NCI-H2227 treated with DMSO at 0.1 percent for 48 hours (cell line): Measurements from ENCODE around the gene HIVEP1.

ENCODE experiments used
- DNase-seq: peaks from one replicate; lab custom pipeline; 2025; lab: John Stamatoyannopoulos, UW

The HIVEP1 gene

DNA sequence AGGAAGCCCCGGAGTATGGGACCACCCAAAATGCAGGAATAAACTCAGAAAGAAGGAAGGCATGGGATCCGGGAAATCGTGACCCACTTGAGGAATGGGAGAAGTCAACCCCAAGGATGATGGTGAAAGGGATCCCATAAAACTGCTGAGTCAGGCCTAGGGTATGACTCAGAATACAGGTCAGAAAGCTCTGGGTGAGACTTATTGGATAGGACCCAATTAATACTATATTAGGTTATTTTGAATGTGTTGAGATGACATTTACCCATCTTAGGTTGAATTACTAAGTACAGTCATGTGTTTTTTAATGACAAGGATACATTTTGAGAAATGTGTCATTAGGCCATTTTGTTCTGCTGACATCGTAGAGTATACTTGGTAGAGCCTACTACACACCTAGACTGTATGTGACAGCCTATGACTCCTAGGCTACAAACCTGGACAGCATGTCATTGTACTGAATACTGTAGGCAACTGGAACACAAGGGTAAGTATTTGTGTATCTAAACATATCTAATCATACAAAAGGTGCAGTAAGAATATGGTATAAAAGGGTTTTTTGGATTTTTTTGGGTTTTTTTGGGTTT is 17.1 kb upstream of the HIVEP1 start:
- no peak for DNase-seq

- DNase-seq = no peak
These were observed 15.4 kb upstream of the HIVEP1 start for GRCh38 chr6:11996751-11997150.

- DNase-seq = no peak
These were observed 12.9 kb upstream of the HIVEP1 start for GRCh38 chr6:11999246-11999645.

GRCh38 chr6:12000174-12000573 is 11.9 kb upstream of the HIVEP1 start:
- no peak for DNase-seq

DNA sequence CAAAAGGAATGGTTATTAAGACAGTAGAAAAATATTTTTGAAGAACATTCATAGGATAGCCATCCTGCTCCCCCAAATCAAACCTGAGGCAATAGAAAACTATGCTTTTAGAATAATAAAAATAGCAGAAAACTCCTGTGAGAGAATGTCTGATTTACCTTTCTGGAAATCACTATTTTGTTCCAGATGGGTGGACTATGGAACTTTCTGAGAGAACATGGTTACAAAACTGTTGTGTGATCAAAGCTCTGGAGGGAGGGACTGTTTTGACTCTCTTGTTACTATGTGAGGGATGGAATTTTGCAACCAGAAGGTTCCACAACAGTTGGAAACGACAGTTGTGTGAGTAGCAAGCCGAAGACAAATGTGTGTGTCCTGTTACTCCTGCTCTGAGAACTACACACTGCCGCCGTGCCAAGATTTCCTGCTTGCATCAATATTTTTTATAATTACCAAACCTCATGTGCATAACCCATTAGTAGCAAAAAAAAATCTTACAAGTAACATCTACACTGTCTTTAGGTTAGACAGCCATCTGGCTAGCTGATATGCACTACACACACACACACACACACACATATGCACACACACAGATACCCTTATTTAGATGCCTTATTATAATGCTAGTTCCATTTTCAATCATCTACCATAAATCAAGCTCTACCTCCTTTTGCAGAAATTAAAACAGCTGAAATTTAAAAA is 11.0 kb upstream of the HIVEP1 start:
- DNase-seq = no peak

DNA sequence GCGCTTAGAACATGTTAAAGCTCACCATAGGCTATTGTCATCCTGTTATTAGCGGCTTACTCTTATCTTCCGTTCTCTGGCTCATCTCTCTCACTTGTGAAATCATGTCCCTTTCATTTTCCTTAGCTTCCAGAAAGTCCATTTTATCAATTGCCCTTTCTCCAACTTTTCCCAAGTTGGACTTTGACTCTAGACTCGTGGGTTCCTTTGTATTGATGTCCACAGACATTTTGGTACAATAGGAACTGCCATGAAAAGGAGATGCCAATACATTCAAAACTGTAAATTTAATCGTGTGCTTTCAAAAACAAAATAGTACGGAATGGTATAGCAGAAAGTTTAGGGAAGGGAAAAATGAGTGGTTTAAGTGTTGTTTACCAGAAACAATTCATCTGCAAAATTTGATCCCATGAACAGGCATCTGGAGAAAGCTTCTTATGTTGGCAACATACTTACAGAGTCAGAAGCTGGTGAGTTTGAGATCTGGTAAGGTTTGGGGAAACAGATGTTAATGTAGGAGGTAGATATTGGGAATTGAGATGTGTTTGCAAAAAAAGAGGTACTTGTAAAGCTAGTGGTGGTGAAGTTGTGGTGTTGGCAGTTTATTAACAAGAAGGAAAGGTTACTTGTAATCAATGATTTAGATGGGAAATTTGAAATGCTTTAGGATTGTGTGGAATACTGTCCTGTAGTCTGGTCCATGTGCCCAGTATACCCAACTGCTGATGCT is 10.2 kb upstream of the HIVEP1 start:
- no peak for DNase-seq

- peak; percentile 45 for DNase-seq
These were observed 4.6 kb upstream of the HIVEP1 start for GRCh38 chr6:12007473-12007872.

- DNase-seq = no peak
These were observed 4.2 kb upstream of the HIVEP1 start for GRCh38 chr6:12007887-12008286.

- peak; percentile 91 for DNase-seq
These were observed 3.5 kb upstream of the HIVEP1 start for GRCh38 chr6:12008366-12009179.

DNA sequence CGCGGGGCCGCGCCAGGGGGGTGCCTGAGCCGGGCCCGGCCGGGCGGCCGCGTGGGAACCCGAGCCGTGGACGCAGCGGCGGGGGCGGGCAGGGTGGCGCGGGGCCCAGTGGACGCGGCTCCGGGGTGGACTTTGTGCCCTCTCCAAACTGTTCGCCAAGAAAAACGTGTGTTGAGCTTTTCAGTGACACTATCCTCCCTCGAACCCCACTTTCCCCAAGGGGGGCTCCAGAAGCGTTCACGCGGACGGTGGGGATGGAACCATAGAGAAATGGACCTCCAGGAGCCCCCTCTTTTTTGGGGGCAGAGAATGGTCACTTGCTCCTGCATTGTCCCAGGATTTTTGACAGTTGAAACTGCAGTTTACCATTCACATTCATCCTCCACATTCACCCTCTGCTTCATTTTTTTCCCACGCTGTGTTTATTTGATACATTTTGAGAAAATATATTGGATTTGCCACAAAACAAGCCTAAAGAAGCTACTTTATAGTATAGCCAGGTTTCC is 2.9 kb upstream of the HIVEP1 start:
- DNase-seq = no peak

GRCh38 chr6:12009876-12010634 is 2.1 kb upstream of the HIVEP1 start:
- no peak for DNase-seq

GRCh38 chr6:12010635-12011275 is 1.4 kb upstream of the HIVEP1 start:
- peak; percentile 94 for DNase-seq

- peak; percentile 95 for DNase-seq
These were observed 655 bp upstream of the HIVEP1 start for GRCh38 chr6:12011276-12012037.

DNA sequence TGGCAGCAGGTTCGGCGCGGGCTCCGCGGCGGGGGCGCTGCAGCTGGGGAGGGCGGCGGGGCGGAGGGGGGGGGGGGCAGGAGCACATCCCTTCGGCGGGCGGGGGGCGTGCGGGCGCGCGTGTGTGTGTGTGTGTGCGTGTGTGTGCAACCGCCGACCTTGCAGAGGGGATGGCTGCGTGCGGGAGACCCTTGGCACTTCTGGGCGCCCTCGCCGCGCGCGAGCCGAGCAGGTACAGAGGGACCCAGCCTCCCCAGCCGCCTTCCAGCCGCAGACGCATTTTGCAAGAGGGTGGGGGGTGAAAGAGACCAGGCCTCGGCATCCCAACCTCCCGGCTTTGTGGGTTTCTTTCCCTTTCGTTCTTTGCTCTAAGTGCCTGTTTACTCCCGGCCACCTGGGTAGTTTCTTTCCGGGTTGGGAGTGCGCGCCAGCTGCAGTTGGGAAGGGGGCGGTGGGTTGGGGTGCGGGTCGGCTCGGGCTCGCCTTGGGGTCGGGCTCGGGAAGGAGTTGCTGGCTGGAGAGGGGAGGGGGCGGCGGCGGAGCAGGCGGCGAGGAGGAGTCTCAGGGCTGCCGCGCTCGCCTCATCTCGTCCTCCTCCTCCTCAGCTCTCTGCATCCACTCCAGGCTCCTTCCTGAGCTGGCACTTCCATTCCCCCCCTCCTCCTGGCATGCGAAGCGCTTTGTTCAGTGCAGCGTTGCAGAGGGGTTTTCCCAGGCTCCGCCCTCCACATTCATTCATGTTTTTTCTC is 620 bp downstream of the HIVEP1 start:
- DNase-seq = peak; percentile 78

DNA sequence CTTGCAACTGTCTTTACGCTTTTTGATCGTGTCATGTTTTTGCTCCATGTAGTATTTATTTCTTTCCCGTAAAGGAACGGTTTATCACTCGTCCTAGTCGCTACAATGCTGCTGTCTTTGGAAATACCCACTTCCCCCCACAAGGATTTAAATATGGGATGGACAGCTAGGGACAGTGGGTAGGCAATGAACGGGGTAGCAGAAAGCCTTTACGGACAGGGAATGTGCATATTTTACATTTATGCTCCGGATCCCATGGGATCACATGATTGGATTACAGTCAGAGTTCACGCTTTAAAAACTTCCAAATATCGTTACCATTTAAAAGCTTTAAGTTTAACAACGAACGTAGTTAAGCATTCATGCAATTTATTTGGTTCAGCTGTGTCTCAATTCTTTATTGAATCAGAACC is 1.2 kb downstream of the HIVEP1 start:
- DNase-seq = no peak

- DNase-seq = no peak
These were observed 2.1 kb downstream of the HIVEP1 start for GRCh38 chr6:12014027-12014872.

DNA sequence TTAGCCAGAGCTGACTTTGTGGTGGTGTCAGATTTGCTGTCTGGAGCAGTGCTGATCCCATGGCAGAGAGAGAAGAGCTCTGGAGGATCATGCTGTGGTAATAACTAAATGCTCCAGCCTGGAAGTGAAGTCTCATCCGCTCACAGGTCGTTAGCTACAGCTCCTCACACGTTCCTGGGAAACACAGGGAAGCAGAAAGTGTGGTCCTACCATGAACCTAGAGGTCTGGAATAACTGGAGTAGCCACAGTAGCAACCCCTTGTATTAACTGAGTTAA is 2.7 kb downstream of the HIVEP1 start:
- no peak for DNase-seq

- DNase-seq = no peak
These were observed 5.2 kb downstream of the HIVEP1 start for GRCh38 chr6:12017263-12017662.

DNA sequence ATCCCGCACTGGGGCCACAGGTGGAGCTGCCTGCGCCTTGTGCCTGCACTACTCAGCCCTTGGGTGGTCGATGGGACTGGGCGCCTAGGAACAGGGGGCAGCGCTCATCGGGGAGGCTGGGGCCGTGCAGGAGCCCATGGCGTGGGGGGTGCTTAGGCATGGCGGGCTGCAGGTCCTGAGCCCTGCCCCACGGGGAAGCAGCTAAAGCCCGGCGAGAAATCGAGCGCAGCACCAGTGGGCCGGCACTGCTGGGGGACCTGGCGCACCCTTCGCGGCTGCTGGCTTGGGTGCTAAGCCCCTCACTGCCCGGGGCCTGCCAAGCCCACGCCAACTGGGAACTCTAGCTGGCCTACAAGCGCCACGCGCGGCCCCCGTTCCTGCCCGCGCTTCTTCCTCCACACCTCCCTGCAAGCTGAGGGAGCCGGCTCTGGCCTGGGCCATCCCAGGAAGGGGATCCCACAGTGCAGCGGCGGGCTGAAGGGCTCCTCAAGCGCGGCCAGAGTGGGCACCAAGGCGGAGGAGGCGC is 5.8 kb downstream of the HIVEP1 start:
- DNase-seq = no peak
